ENCODE data around the gene PFKL. TPM values are rescaled to one million over a fixed set of nuclear protein-coding genes. Genes with fewer than 3 reads are reported as not detected.

Gene PFKL
- total and polyA plus RNA-seq, 2 experiments from 2014 or later = 40.3 to 106 TPM

- no peak overlapping the region for H3K27ac Mint-ChIP-seq
Observed at GRCh38 chr21:44312089-44312488, 12.2 kb downstream of the PFKL start.

GRCh38 chr21:44312716-44313115 is 12.9 kb downstream of the PFKL start:
- H3K4me3 ChIP-seq = no peak overlapping the region
- no peaks in the 10 kb centered on the region for H3F3A ChIP-seq (replicated peaks; ENCODE audit: low read depth)
- DNase-seq (ENCODE audit: low spot score) = no peak
- no peak overlapping the region for H3K27ac Mint-ChIP-seq
- TF ChIP-seq STAT1 (IDR thresholded peaks at IDR 0.05; ENCODE audit: unreplicated experiment) = no peak
- no peaks in the 10 kb centered on the region for H3K9me3 Mint-ChIP-seq
- no peak overlapping the region for H3K27ac ChIP-seq (ENCODE audit: low read depth)
- H3K4me2 ChIP-seq = no peak overlapping the region
- no peaks in the 10 kb centered on the region for H3K79me2 ChIP-seq (replicated peaks; ENCODE audit: insufficient read depth)
- H3K4me3 Mint-ChIP-seq = no peak overlapping the region
- no peaks in the 10 kb centered on the region for H3K27me3 ChIP-seq (ENCODE audit: insufficient read depth)
- no peaks in the 10 kb centered on the region for H3K9me2 ChIP-seq (ENCODE audit: insufficient read depth)
- H3K4me1 Mint-ChIP-seq = no peaks in the 10 kb centered on the region; the same call in 2 of the 3 replicates
- H3K4me1 ChIP-seq (ENCODE audit: insufficient read depth) = no peaks in the 10 kb centered on the region
- peaks cover 6% of the 10 kb centered on the region for H3K36me3 Mint-ChIP-seq (ENCODE audit: low read depth)
- H2AFZ ChIP-seq = no peak overlapping the region
- no peaks in the 10 kb centered on the region for H3K36me3 ChIP-seq (ENCODE audit: insufficient read depth)
- peaks cover 1% of the 10 kb centered on the region for H3K27me3 Mint-ChIP-seq (ENCODE audit: insufficient read depth, low read depth, poor library complexity)
- no peak for ATAC-seq
- H4K20me1 ChIP-seq (replicated peaks; ENCODE audit: insufficient read depth) = no peaks in the 10 kb centered on the region

More at GRCh38 chr21:44312089-44312488, 12.2 kb downstream of the PFKL start:
- H3K79me2 ChIP-seq (replicated peaks; ENCODE audit: insufficient read depth) = no peaks in the 10 kb centered on the region
- H3K36me3 Mint-ChIP-seq (ENCODE audit: low read depth) = peaks cover 6% of the 10 kb centered on the region
- no peak overlapping the region for H3K4me3 Mint-ChIP-seq
- H3K27me3 ChIP-seq (ENCODE audit: insufficient read depth) = no peaks in the 10 kb centered on the region
- no peaks in the 10 kb centered on the region for H3F3A ChIP-seq (replicated peaks; ENCODE audit: low read depth)
- ATAC-seq (no peak), DNase-seq (ENCODE audit: low spot score) (no peak)
- no peaks in the 10 kb centered on the region for H4K20me1 ChIP-seq (replicated peaks; ENCODE audit: insufficient read depth)
- H3K36me3 ChIP-seq (ENCODE audit: insufficient read depth) = no peaks in the 10 kb centered on the region
- TF ChIP-seq POLR2AphosphoS5 (IDR thresholded peaks at IDR 0.05; ENCODE audit: low read depth) (no peak), CREB1 (CRISPR knock-in tag; IDR thresholded peaks at IDR 0.05; ENCODE audit: low read depth) (no peak)
- no peak overlapping the region for H3K27ac ChIP-seq (ENCODE audit: low read depth)
- no peak overlapping the region for H3K4me2 ChIP-seq
- H3K27me3 Mint-ChIP-seq (ENCODE audit: insufficient read depth, low read depth, poor library complexity) = peaks cover 3% of the 10 kb centered on the region
- H3K4me1 ChIP-seq (ENCODE audit: insufficient read depth) = no peaks in the 10 kb centered on the region
- H3K9me2 ChIP-seq (ENCODE audit: insufficient read depth) = no peaks in the 10 kb centered on the region
- H3K9me3 Mint-ChIP-seq = no peaks in the 10 kb centered on the region
- H2AFZ ChIP-seq = no peak overlapping the region
- peaks cover 2% of the 10 kb centered on the region; the same call in 1 of the 3 replicates for H3K4me1 Mint-ChIP-seq
- no peak overlapping the region for H3K4me3 ChIP-seq

- Mint-ChIP-seq H3K4me3 (no peak overlapping the region), H3K4me1 (no peaks in the 10 kb centered on the region), H3K36me3 (ENCODE audit: low read depth) (peaks cover 6% of the 10 kb centered on the region), H3K27me3 (ENCODE audit: insufficient read depth, low read depth, poor library complexity) (peaks cover 1% of the 10 kb centered on the region), H3K9me3 (no peaks in the 10 kb centered on the region), H3K27ac (no peak overlapping the region)
- no peaks in the 10 kb centered on the region for H3K4me1 ChIP-seq (ENCODE audit: insufficient read depth)
- H3K27me3 ChIP-seq (ENCODE audit: insufficient read depth) = no peaks in the 10 kb centered on the region
- no peak overlapping the region for H2AFZ ChIP-seq
- H3K4me2 ChIP-seq = no peak overlapping the region
- H3K27ac ChIP-seq (ENCODE audit: low read depth) = no peak overlapping the region
- no peaks in the 10 kb centered on the region for H3K79me2 ChIP-seq (replicated peaks; ENCODE audit: insufficient read depth)
- ATAC-seq (no peak), DNase-seq (ENCODE audit: low spot score) (no peak)
- no peaks in the 10 kb centered on the region for H3K36me3 ChIP-seq (ENCODE audit: insufficient read depth)
- H3K9me2 ChIP-seq (ENCODE audit: insufficient read depth) = no peaks in the 10 kb centered on the region
- H3K4me3 ChIP-seq = no peak overlapping the region
- no peaks in the 10 kb centered on the region for H3F3A ChIP-seq (replicated peaks; ENCODE audit: low read depth)
- H4K20me1 ChIP-seq (replicated peaks; ENCODE audit: insufficient read depth) = no peaks in the 10 kb centered on the region
- TF ChIP-seq NANOG (IDR thresholded peaks at IDR 0.05; ENCODE audit: borderline replicate concordance) (no peak), EZH2phosphoT487 (IDR thresholded peaks at IDR 0.05; ENCODE audit: unreplicated experiment) (no peak), POLR2AphosphoS5 (IDR thresholded peaks at IDR 0.05; ENCODE audit: low read depth) (no peak), ZNF114 (CRISPR knock-in tag; IDR thresholded peaks at IDR 0.05) (no peak), ETS1 (IDR thresholded peaks at IDR 0.05) (no peak), CREB1 (CRISPR knock-in tag; IDR thresholded peaks at IDR 0.05; ENCODE audit: low read depth) (no peak), REST (IDR thresholded peaks at IDR 0.05; ENCODE audit: unreplicated experiment) (no peak), ZNF331 (CRISPR knock-in tag; IDR thresholded peaks at IDR 0.05; ENCODE audit: low read depth) (no peak), JUNB (IDR thresholded peaks at IDR 0.05; ENCODE audit: unreplicated experiment) (no peak), EZH2 (IDR thresholded peaks at IDR 0.05; ENCODE audit: low read depth, unreplicated experiment) (no peak)
Observed at GRCh38 chr21:44313451-44313850, 13.6 kb downstream of the PFKL start.
